Keratinocyte (primary cell): ENCODE results near the gene SNRPB. TPM values are rescaled to one million over a fixed set of nuclear protein-coding genes. Genes with fewer than 3 reads are reported as not detected.

Experiments used
- DNase-seq: peaks from one replicate; pipeline ENCODE4 v3.0.0-alpha.2; 2011; ENCODE audit warnings: low read depth, missing footprints, low spot score
- FAIRE-seq: peaks from 2 replicates; lab custom pipeline; 2011; peaks lifted over from hg19 to GRCh38; lab: Jason Lieb, UNC
- H2AFZ ChIP-seq: 2 replicates; pipeline ENCODE4 v1.6.0; 2012; ENCODE audit warnings: low read length, control low read depth, inconsistent platforms; ENCODE audit not compliant: control insufficient read depth
- H3K27ac ChIP-seq: 2 replicates; pipeline ENCODE4 v1.5.1; 2011; ENCODE audit warnings: low read length; ENCODE audit not compliant: control insufficient read depth, insufficient read depth
- H3K27me3 ChIP-seq: 3 replicates; pipeline ENCODE4 v1.6.0; 2011; ENCODE audit warnings: low read length; ENCODE audit not compliant: control insufficient read depth, insufficient read depth; ENCODE audit errors: extremely low read depth
- H3K36me3 ChIP-seq, 2 experiments: 2 replicates in 1 of 2; 3 replicates in 1 of 2; pipeline ENCODE4 v1.5.1; 2011; ENCODE audit warnings: low read length in 2 of 2, mild to moderate bottlenecking in 1 of 2; ENCODE audit not compliant: control insufficient read depth in 2 of 2, insufficient read depth in 2 of 2; ENCODE audit errors: extremely low read depth in 1 of 2
- H3K4me1 ChIP-seq: 3 replicates; pipeline ENCODE4 v1.5.1; 2011; ENCODE audit warnings: low read length; ENCODE audit not compliant: control insufficient read depth, insufficient read depth; ENCODE audit errors: extremely low read depth
- H3K4me2 ChIP-seq: 3 replicates; pipeline ENCODE4 v1.6.0; 2011; ENCODE audit warnings: low read depth, low read length; ENCODE audit not compliant: control insufficient read depth, insufficient read depth; ENCODE audit errors: extremely low read depth
- H3K4me3 ChIP-seq, 3 experiments: fragments of 200-600 bp in 1 of 3; sonication (generic) in 1 of 3; 2 replicates in 2 of 3; 3 replicates in 1 of 3; pipeline ENCODE4 v1.5.1; 2011 to 2016; ENCODE audit warnings: low read length in 3 of 3, mild to moderate bottlenecking in 3 of 3, control low read depth in 2 of 3, inconsistent platforms in 1 of 3, low read depth in 1 of 3, mixed read lengths in 1 of 3, mixed run types in 1 of 3, moderate library complexity in 1 of 3; ENCODE audit not compliant: control insufficient read depth in 2 of 3, insufficient read depth in 2 of 3; ENCODE audit errors: extremely low read depth in 1 of 3
- H3K79me2 ChIP-seq: 2 replicates; pipeline ENCODE4 v1.6.0; 2012; ENCODE audit warnings: low read length; ENCODE audit not compliant: control insufficient read depth, insufficient read depth
- H3K9ac ChIP-seq: 3 replicates; pipeline ENCODE4 v1.6.0; 2011; ENCODE audit warnings: low read length; ENCODE audit not compliant: control insufficient read depth, insufficient read depth; ENCODE audit errors: extremely low read depth
- H3K9me1 ChIP-seq: 3 replicates; pipeline ENCODE4 v1.6.0; 2011; ENCODE audit warnings: low read length; ENCODE audit not compliant: control insufficient read depth, insufficient read depth; ENCODE audit errors: extremely low read depth
- H3K9me3 ChIP-seq: 2 replicates; pipeline ENCODE4 v1.5.1; 2012; ENCODE audit warnings: low read depth, low read length; ENCODE audit not compliant: control insufficient read depth
- H4K20me1 ChIP-seq: 3 replicates; pipeline ENCODE4 v1.6.0; 2011; ENCODE audit warnings: low read length; ENCODE audit not compliant: control insufficient read depth, insufficient read depth; ENCODE audit errors: extremely low read depth
- EZH2 ChIP-seq: IDR thresholded peaks from one replicate; pipeline ENCODE4 v1.6.1; 2012; ENCODE audit warnings: inconsistent platforms, mild to moderate bottlenecking, low read length, moderate library complexity
- dilution Hi-C: fragments of 300-500 bp; cut with MboI; formaldehyde crosslinking; loops from one replicate; pipeline ENCODE4 v1.7.0; 2020; ENCODE audit warnings: low sequenced_read_pairs; ENCODE audit not compliant: extremely low pct_ligation_motif_present
- polyA plus RNA-seq, 5 experiments: library from polyadenylated mRNA; depleted of rRNA in 3 of 5; stranded (reverse) in 3 of 5; stranded (forward) in 1 of 5; unstranded in 1 of 5; fragments of >200 nt; gene quantifications; 1 replicate in 1 of 5; 2 replicates in 3 of 5; 3 replicates in 1 of 5; pipeline versions ENCODE4 v1.2.1 to v1.2.3, GENCODE V29; 2011 to 2012; ENCODE audit warnings: missing spikeins in 2 of 5, low read depth in 1 of 5, low replicate concordance in 1 of 5
- TF ChIP-seq, protein P1 (sequence below), 3 experiments: IDR thresholded peaks in 1 of 3; conservative IDR thresholded peaks in 1 of 3; optimal IDR thresholded peaks in 1 of 3; 2 replicates in 2 of 3; 3 replicates in 1 of 3; pipeline versions ENCODE3 to v1.5.1; 2011; ENCODE audit warnings: low read length in 3 of 3, mild to moderate bottlenecking in 3 of 3, moderate library complexity in 2 of 3, control low read depth in 1 of 3, inconsistent platforms in 1 of 3; ENCODE audit not compliant: insufficient read depth in 2 of 3; ENCODE audit errors: extremely low read depth in 1 of 3

Gene SNRPB
- polyA plus RNA-seq, 1 donor (not counting 4 experiments of a cell fraction or from before 2014, with no cell fraction given): 199 TPM

DNA sequence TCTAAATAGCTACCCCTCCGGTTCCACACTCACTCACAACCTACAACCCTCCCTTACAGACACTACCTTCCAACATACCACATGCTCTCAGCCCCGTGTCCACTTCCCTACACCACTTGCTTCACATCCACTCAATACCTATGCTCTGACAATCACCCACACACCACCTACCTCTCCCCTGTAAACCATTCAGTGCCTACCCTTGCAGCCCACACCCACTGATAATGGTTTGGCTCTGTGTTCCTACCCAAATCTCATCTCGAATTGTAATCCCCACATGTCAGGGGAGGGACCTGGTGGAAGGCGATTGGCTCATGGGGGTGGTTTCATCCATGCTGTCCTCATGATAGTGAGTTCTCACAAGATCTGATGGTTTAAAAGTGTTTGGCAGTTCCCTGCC lies 48.0 kb upstream of the SNRPB start:
- Histone ChIP-seq H3K27me3 (no peaks in the 10 kb centered on the region), H3K4me3 (no peak overlapping the region), H3K4me1 (no peaks in the 10 kb centered on the region), H3K9me1 (no peaks in the 10 kb centered on the region), H3K36me3 (no peaks in the 10 kb centered on the region), H2AFZ (no peak overlapping the region), H3K27ac (no peak overlapping the region), H3K9ac (no peak overlapping the region), H3K79me2 (no peaks in the 10 kb centered on the region), H4K20me1 (no peaks in the 10 kb centered on the region), H3K9me3 (no peaks in the 10 kb centered on the region), H3K4me2 (no peak overlapping the region)
- DNase-seq: no peak
- dilution Hi-C loops: no loop called here
- no peak for FAIRE-seq
- TF ChIP-seq EZH2: no peak
- TF ChIP-seq, protein P1, sequence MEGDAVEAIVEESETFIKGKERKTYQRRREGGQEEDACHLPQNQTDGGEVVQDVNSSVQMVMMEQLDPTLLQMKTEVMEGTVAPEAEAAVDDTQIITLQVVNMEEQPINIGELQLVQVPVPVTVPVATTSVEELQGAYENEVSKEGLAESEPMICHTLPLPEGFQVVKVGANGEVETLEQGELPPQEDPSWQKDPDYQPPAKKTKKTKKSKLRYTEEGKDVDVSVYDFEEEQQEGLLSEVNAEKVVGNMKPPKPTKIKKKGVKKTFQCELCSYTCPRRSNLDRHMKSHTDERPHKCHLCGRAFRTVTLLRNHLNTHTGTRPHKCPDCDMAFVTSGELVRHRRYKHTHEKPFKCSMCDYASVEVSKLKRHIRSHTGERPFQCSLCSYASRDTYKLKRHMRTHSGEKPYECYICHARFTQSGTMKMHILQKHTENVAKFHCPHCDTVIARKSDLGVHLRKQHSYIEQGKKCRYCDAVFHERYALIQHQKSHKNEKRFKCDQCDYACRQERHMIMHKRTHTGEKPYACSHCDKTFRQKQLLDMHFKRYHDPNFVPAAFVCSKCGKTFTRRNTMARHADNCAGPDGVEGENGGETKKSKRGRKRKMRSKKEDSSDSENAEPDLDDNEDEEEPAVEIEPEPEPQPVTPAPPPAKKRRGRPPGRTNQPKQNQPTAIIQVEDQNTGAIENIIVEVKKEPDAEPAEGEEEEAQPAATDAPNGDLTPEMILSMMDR (optimal IDR thresholded peaks at IDR 0.05 in 1 of 3, IDR thresholded peaks at IDR 0.05 in 1 of 3, conservative IDR thresholded peaks at IDR 0.05 in 1 of 3; ENCODE audit: extremely low read depth in 1 of 3, insufficient read depth in 2 of 3, low read length in 3 of 3): no peak

DNA sequence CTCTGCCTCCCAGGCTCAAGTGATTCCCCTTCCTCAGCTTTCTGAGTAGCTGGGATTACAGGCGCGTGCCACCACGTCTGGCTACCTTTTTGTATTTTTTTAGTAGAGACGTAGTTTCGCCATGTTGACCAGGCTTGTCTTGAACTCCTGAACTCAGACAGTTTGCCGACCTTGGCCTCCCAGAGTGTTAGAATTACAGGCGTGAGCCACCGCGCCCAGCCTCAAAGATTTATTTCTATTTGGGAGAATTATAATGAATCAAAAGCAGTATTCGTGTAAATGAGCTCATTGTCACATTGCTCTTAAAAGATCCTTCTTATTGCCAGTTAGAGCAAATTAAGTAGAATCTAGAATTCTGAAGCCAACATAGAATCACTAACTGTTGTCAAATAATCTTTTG lies 47.5 kb upstream of the SNRPB start:
- Histone ChIP-seq H2AFZ (no peak overlapping the region), H3K4me2 (no peak overlapping the region), H3K9me1 (no peaks in the 10 kb centered on the region), H3K79me2 (no peaks in the 10 kb centered on the region), H3K36me3 (no peaks in the 10 kb centered on the region), H3K9ac (no peak overlapping the region), H3K27ac (no peak overlapping the region), H3K4me1 (no peaks in the 10 kb centered on the region), H3K9me3 (no peaks in the 10 kb centered on the region), H4K20me1 (no peaks in the 10 kb centered on the region), H3K27me3 (no peaks in the 10 kb centered on the region), H3K4me3 (no peak overlapping the region)
- DNase-seq (no peak), FAIRE-seq (no peak)
- dilution Hi-C loops: no loop called here
- TF ChIP-seq, protein P1 (optimal IDR thresholded peaks at IDR 0.05 in 1 of 3, IDR thresholded peaks at IDR 0.05 in 1 of 3, conservative IDR thresholded peaks at IDR 0.05 in 1 of 3; ENCODE audit: extremely low read depth in 1 of 3, insufficient read depth in 2 of 3, low read length in 3 of 3): no peak
- TF ChIP-seq EZH2: no peak
